ENCODE data around the gene EPS8L1.

- no peak for TF ChIP-seq POLR2AphosphoS5 (IDR thresholded peaks at IDR 0.05)
- TF ChIP-seq CTCF (IDR thresholded peaks at IDR 0.05), result no peak
These were observed 7.8 kb upstream of the EPS8L1 start for GRCh38 chr19:55067869-55068268.
